D721Med (cell line): Measurements from ENCODE around the gene ERAP2.

Source experiments
- DNase-seq: peaks from one replicate; pipeline ENCODE4 v3.0.0; 2011; ENCODE audit warnings: low spot score; ENCODE audit not compliant: insufficient read length
- FAIRE-seq: peaks from 2 replicates; lab custom pipeline; 2011; peaks lifted over from hg19 to GRCh38; lab: Jason Lieb, UNC
- CTCF ChIP-seq: IDR thresholded peaks from 2 replicates; pipeline ENCODE4 v1.5.1; 2012; ENCODE audit warnings: mild to moderate bottlenecking, control low read depth; ENCODE audit not compliant: insufficient read depth; ENCODE audit errors: missing control alignments

Gene ERAP2

GRCh38 chr5:96940586-96940985 is 64.3 kb downstream of the ERAP2 start:
- DNase-seq (no peak), FAIRE-seq (no peak)
- TF ChIP-seq CTCF, result no peak

GRCh38 chr5:96941140-96941539 is 64.8 kb downstream of the ERAP2 start:
- FAIRE-seq, result no peak
- DNase-seq, result no peak
- TF ChIP-seq CTCF, result no peak

- FAIRE-seq (no peak), DNase-seq (no peak)
- no peak for TF ChIP-seq CTCF
These were observed 65.8 kb downstream of the ERAP2 start for GRCh38 chr5:96942078-96942477.

- DNase-seq (no peak), FAIRE-seq (no peak)
- TF ChIP-seq CTCF, result no peak
These were observed 66.6 kb downstream of the ERAP2 start for GRCh38 chr5:96942911-96943310.

- no peak for DNase-seq
- no peak for FAIRE-seq
- TF ChIP-seq CTCF, result no peak
These were observed 67.5 kb downstream of the ERAP2 start for GRCh38 chr5:96943799-96944198.

- FAIRE-seq (no peak), DNase-seq (no peak)
- TF ChIP-seq CTCF, result no peak
These were observed 69.0 kb downstream of the ERAP2 start for GRCh38 chr5:96945144-96945897.

GRCh38 chr5:96946381-96946780 is 70.1 kb downstream of the ERAP2 start:
- no peak for TF ChIP-seq CTCF
- DNase-seq (no peak), FAIRE-seq (no peak)
